Measurements from ENCODE around the gene SLC44A2. TPM values are rescaled to one million over a fixed set of nuclear protein-coding genes. Genes with fewer than 3 reads are reported as not detected.
A peak's percentile ranks its signal among the peaks of the same experiment; 100 is the strongest.

SLC44A2 gene
- total RNA-seq, 2 donors from 2014 or later = 106 to 240 TPM

DNA sequence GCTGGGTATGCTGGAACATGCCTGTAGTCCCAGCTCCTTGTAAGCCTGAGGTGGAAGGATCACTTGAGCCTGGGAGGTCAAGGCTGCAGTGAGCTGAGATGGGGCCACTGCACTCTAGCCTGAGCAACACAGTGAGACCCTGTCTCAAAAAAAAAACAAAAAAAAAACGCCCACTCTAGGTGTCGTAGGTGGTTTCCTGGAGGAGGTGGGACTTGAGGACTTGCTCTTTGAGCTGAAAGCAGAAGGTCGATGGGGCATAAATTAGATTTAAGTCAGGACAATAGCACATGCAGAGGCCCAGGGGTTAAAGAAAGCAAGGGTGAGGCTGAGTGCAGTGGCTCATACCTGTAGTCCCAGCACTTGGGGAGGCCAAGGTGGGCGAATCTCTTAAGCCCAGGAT, 15.9 kb downstream of the SLC44A2 start:
- Histone ChIP-seq H3K9ac (ENCODE audit: extremely low read depth, low read length, poor library complexity, severe bottlenecking) (no peak overlapping the region), H3K27me3 (ENCODE audit: control insufficient read depth, insufficient read depth, low read length, poor library complexity, severe bottlenecking) (no peaks in the 10 kb centered on the region), H3K27ac (ENCODE audit: low read depth, low read length) (no peak overlapping the region), H3K4me1 (ENCODE audit: control insufficient read depth, insufficient read depth, low read length) (peaks cover 8% of the 10 kb centered on the region), H3K4me3 (ENCODE audit: low read length) (no peak overlapping the region), H3K9me3 (ENCODE audit: control insufficient read depth, low read length) (no peaks in the 10 kb centered on the region), H3K36me3 (ENCODE audit: control insufficient read depth, insufficient read depth, low read length) (peaks cover 46% of the 10 kb centered on the region)
- H3K4me1 Mint-ChIP-seq = peaks cover 26% of the 10 kb centered on the region
- WGBS, 2 experiments (ENCODE audit: insufficient coverage in 1 of 2, insufficient read length in 1 of 2) = 91 to 92% methylated on average over 4 of the region's 4 CpGs
- no peak for DNase-seq
- H3K27me3 Mint-ChIP-seq (ENCODE audit: insufficient read depth) = no peaks in the 10 kb centered on the region
- H3K9me3 Mint-ChIP-seq = no peaks in the 10 kb centered on the region
- no peak overlapping the region for H3K27ac Mint-ChIP-seq
- H3K36me3 Mint-ChIP-seq (ENCODE audit: low read depth) = peaks cover 55% of the 10 kb centered on the region
- TF ChIP-seq, protein P1, sequence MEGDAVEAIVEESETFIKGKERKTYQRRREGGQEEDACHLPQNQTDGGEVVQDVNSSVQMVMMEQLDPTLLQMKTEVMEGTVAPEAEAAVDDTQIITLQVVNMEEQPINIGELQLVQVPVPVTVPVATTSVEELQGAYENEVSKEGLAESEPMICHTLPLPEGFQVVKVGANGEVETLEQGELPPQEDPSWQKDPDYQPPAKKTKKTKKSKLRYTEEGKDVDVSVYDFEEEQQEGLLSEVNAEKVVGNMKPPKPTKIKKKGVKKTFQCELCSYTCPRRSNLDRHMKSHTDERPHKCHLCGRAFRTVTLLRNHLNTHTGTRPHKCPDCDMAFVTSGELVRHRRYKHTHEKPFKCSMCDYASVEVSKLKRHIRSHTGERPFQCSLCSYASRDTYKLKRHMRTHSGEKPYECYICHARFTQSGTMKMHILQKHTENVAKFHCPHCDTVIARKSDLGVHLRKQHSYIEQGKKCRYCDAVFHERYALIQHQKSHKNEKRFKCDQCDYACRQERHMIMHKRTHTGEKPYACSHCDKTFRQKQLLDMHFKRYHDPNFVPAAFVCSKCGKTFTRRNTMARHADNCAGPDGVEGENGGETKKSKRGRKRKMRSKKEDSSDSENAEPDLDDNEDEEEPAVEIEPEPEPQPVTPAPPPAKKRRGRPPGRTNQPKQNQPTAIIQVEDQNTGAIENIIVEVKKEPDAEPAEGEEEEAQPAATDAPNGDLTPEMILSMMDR (conservative IDR thresholded peaks at IDR 0.05) = no peak
- no peak overlapping the region for H3K4me3 Mint-ChIP-seq

GRCh38 chr19:10642473-10643171, 17.3 kb downstream of the SLC44A2 start:
- Mint-ChIP-seq H3K4me1 (peaks cover 26% of the 10 kb centered on the region), H3K36me3 (ENCODE audit: low read depth) (peaks cover 41% of the 10 kb centered on the region), H3K9me3 (no peaks in the 10 kb centered on the region), H3K4me3 (no peak overlapping the region), H3K27me3 (ENCODE audit: insufficient read depth) (no peaks in the 10 kb centered on the region), H3K27ac (peak overlapping the region; percentile 74)
- H3K4me1 ChIP-seq (ENCODE audit: control insufficient read depth, insufficient read depth, low read length) = peaks cover 8% of the 10 kb centered on the region
- no peak for DNase-seq
- H3K27me3 ChIP-seq (ENCODE audit: control insufficient read depth, insufficient read depth, low read length, poor library complexity, severe bottlenecking) = no peaks in the 10 kb centered on the region
- TF ChIP-seq, protein P1 (conservative IDR thresholded peaks at IDR 0.05) = no peak
- H3K9ac ChIP-seq (ENCODE audit: extremely low read depth, low read length, poor library complexity, severe bottlenecking) = no peak overlapping the region
- H3K4me3 ChIP-seq (ENCODE audit: low read length) = no peak overlapping the region
- 75 to 87% methylated on average over 11 to 25 of the region's 25 CpGs for WGBS, 2 experiments (ENCODE audit: insufficient coverage in 1 of 2, insufficient read length in 1 of 2)
- H3K27ac ChIP-seq (ENCODE audit: low read depth, low read length) = peak overlapping the region; percentile 36
- no peaks in the 10 kb centered on the region for H3K9me3 ChIP-seq (ENCODE audit: control insufficient read depth, low read length)
- H3K36me3 ChIP-seq (ENCODE audit: control insufficient read depth, insufficient read depth, low read length) = peaks cover 33% of the 10 kb centered on the region

DNA sequence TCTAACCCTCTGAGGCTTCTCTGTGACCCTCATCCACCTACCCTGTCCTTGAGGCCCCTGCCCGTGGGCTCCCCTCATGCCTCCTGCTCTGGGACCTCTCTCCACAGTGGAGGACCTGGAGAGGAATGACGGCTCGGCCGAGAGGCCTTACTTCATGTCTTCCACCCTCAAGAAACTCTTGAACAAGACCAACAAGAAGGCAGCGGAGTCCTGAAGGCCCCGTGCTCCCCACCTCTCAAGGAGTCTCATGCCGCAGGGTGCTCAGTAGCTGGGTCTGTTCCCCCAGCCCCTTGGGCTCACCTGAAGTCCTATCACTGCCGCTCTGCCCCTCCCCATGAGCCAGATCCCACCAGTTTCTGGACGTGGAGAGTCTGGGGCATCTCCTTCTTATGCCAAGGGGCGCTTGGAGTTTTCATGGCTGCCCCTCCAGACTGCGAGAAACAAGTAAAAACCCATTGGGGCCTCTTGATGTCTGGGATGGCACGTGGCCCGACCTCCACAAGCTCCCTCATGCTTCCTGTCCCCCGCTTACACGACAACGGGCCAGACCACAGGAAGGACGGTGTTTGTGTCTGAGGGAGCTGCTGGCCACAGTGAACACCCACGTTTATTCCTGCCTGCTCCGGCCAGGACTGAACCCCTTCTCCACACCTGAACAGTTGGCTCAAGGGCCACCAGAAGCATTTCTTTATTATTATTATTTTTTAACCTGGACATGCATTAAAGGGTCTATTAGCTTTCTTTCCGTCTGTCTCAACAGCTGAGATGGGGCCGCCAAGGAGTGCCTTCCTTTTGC, 18.0 kb downstream of the SLC44A2 start:
- no peak overlapping the region for H3K4me3 Mint-ChIP-seq
- peaks cover 26% of the 10 kb centered on the region for H3K36me3 ChIP-seq (ENCODE audit: control insufficient read depth, insufficient read depth, low read length)
- WGBS, 2 experiments (ENCODE audit: insufficient coverage in 1 of 2, insufficient read length in 1 of 2) = 83 to 89% methylated on average over 7 to 21 of the region's 21 CpGs
- no peak for DNase-seq
- no peaks in the 10 kb centered on the region for H3K27me3 ChIP-seq (ENCODE audit: control insufficient read depth, insufficient read depth, low read length, poor library complexity, severe bottlenecking)
- no peaks in the 10 kb centered on the region for H3K9me3 ChIP-seq (ENCODE audit: control insufficient read depth, low read length)
- H3K27ac ChIP-seq (ENCODE audit: low read depth, low read length) = peak overlapping the region; percentile 45
- H3K27ac Mint-ChIP-seq = peak overlapping the region; percentile 81
- H3K9me3 Mint-ChIP-seq = no peaks in the 10 kb centered on the region
- H3K4me3 ChIP-seq (ENCODE audit: low read length) = no peak overlapping the region
- H3K4me1 Mint-ChIP-seq = peaks cover 26% of the 10 kb centered on the region
- peaks cover 34% of the 10 kb centered on the region for H3K36me3 Mint-ChIP-seq (ENCODE audit: low read depth)
- TF ChIP-seq, protein P1 (conservative IDR thresholded peaks at IDR 0.05) = no peak
- no peaks in the 10 kb centered on the region for H3K27me3 Mint-ChIP-seq (ENCODE audit: insufficient read depth)
- peaks cover 8% of the 10 kb centered on the region for H3K4me1 ChIP-seq (ENCODE audit: control insufficient read depth, insufficient read depth, low read length)
- H3K9ac ChIP-seq (ENCODE audit: extremely low read depth, low read length, poor library complexity, severe bottlenecking) = no peak overlapping the region
